HG02759 (cell line): Measurements from ENCODE around the gene RUNX1.

Experiments used
- ATAC-seq: cut with Tn5 transposase; IDR thresholded peaks from one replicate; pipeline ENCODE4 v1.9.1; 2021; ENCODE audit warnings: mild to moderate bottlenecking, moderate library complexity; ENCODE audit not compliant: unreplicated experiment

RUNX1 gene

GRCh38 chr21:34836933-34837505, 212.1 kb downstream of the RUNX1 start:
- no peak for ATAC-seq

DNA sequence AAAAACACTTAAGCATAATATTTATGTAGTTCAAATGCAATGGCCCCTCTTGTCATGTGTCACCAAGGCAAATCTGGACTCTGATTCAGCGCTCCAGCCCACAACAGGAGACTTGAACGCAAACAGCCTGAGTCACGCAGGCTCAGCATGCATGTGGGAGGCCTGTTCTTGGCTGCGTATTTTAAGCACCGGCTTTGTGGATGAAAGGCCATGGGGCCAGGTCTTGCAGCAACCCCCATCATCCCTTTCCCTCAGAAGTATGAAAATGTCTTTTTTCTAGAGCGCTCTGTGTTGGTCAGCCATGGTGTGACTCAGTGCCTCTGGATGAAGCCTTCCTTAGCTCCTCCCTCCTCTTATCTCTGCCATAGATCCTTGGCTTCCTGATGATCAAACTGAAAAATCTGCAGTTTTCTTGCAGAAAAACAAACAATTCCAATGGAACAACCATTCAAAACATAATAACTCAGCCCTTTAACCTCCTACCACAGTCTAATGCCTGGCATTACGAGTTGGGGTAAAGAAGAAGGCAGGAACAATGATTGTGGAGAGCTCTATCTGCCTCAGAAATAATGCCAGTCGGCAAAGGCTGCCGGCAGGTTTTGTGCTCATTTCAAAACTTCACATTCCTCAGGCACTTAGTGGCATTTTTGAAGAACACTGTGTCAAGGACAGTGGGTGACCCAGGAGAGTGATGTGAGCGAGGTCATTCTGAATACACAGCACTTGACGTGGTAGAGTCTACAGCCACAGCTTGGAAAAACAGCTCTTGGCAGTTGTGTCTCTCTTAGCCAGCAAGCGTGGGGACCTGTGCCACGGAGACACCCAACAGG, 212.8 kb downstream of the RUNX1 start:
- no peak for ATAC-seq

DNA sequence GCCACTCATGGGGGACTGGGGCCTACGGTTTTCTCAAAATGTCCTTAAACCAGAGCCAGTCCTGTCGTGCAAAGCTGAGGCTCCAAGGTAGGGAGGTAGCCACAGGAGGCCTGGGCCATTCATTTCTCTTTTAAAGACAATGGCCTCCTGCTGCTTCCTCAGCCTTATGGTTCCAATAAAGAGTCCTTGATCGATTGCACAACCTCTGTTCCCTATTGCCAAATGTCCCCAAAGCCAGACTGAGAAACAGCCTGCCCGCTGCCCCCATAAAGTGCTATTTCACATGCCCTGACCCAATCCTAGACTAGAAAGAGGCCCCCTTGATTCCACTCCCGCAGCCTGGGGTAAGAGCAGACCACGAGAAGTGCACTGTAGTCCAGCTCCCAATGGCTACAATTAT, 213.6 kb downstream of the RUNX1 start:
- ATAC-seq = no peak

- ATAC-seq = no peak
These were observed 214.1 kb downstream of the RUNX1 start for GRCh38 chr21:34834852-34835501.

DNA sequence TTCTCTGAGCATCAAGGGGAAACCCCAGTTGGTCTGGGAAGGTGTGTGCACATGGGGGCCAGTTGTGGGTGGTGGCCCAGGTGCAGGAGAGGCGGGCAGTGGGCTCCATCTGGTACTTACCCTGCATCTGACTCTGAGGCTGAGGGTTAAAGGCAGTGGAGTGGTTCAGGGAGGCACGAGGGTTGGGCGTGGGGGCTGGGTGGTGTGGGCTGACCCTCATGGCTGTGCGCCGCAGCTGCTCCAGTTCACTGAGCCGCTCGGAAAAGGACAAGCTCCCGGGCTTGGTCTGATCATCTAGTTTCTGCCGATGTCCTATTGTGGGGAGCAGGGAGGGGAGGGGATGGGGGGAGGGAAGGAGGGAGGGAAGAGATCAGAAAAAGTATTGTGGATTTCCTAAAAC, 214.8 kb downstream of the RUNX1 start:
- no peak for ATAC-seq

- ATAC-seq = no peak
These were observed 215.6 kb downstream of the RUNX1 start for GRCh38 chr21:34833465-34833864.

- ATAC-seq = no peak
These were observed 218.5 kb downstream of the RUNX1 start for GRCh38 chr21:34830386-34831170.

GRCh38 chr21:34827445-34828235, 221.5 kb downstream of the RUNX1 start:
- ATAC-seq = no peak

- ATAC-seq = no peak
These were observed 222.3 kb downstream of the RUNX1 start for GRCh38 chr21:34826836-34827235.

DNA sequence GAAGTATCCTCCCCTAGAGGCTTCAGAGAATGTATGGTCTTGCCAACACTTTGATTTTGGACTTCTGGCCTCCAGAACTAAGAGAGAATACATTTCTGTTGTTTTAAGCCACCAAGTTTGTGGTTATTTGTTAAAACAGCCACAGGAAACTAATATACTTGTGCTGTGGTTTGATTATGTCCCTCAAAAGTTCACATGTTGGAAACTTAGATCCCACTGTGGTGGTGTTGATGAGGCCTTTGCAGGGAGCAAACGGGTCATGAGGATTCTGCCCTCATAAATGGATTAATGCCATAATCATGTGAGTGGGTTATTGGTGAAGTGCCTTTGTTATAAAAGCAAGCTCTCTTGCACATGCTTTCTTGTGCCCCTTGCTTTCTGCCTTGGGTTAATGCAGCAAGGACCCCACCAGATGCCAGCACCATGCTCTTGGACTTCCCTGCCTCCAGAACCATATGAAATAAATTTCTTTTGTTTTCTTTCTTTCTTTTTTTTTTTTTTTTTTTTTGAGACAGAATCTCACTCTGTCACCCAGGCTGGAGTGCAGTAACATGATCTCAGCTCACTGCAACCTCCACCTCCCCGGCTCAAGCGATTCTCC, 223.1 kb downstream of the RUNX1 start:
- no peak for ATAC-seq

- no peak for ATAC-seq
These were observed 224.0 kb downstream of the RUNX1 start for GRCh38 chr21:34825101-34825500.

DNA sequence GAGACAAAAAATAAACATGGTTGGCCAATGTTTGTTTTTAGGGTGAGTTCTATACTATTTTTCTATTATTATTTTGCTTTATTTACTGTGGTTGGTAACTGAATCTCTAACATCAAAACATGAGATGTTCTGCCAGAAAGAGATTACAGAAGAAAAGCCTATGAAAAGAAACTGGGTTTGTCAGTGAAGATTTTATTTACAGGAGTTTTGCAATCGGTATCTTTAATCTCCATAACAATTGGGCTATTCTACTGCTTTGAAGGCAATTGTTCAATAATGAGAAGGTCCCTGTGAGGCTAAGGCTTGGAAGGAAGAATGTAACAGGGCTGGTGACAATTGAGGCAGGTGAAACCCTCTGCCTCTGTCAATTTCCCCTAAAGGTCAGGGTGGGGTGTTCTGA, 224.8 kb downstream of the RUNX1 start:
- no peak for ATAC-seq

DNA sequence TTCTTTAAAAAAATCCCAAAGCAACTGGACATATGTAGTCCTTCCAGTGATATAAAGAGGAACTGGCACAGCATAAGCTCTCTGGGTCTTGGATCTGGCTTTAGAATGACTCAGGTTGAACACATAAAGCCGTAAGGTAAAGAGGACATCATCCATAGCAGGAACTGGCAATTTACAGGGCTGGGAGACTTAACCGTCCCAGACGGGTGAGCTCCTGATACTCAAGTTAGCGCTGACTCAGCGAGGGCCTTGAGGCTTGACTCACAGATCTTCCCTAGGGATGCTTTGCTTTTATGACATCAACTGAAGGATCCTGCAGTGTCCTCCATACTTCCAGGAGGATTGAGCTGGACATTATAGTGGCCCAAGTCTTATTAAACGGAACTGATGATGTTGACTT, 226.2 kb downstream of the RUNX1 start:
- no peak for ATAC-seq

DNA sequence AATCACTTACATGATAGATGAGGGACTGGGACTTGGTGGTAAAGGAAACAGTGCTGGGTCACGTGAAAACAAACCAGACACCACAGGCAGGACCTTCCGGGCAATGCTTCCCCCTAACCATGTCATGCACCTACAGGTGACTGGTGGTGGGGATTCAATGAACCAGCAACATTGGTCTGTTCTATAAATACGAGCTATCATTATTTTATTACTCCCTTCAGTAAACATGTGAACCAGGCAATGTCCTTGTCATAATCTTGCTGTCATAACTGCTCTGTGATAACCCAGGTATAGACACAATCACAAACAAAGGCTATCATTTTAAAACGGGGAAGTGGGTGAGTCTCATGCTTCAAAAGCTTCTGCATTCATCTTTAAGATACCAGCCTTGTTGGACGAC, 226.9 kb downstream of the RUNX1 start:
- no peak for ATAC-seq

- ATAC-seq = no peak
These were observed 227.4 kb downstream of the RUNX1 start for GRCh38 chr21:34821717-34822116.

DNA sequence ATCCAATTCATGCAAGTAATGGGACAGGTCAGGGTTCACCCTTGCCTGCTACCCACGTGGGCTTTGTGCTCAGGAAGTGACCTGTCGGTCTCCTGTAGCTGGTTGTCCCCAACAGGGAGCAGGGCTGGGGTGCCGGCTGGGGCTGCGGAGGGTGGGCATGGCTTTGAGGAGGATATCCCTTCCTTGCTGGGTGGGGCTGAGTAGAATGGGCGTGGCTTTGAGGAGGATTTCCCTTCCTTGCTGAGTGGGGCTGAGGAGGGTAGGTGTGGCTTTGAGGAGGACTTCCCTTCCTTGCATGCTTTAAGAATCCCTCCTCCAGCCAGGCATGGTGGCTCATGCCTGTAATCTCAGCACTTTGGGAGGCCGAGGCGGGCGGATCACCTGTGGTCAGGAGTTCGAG, 229.1 kb downstream of the RUNX1 start:
- no peak for ATAC-seq

DNA sequence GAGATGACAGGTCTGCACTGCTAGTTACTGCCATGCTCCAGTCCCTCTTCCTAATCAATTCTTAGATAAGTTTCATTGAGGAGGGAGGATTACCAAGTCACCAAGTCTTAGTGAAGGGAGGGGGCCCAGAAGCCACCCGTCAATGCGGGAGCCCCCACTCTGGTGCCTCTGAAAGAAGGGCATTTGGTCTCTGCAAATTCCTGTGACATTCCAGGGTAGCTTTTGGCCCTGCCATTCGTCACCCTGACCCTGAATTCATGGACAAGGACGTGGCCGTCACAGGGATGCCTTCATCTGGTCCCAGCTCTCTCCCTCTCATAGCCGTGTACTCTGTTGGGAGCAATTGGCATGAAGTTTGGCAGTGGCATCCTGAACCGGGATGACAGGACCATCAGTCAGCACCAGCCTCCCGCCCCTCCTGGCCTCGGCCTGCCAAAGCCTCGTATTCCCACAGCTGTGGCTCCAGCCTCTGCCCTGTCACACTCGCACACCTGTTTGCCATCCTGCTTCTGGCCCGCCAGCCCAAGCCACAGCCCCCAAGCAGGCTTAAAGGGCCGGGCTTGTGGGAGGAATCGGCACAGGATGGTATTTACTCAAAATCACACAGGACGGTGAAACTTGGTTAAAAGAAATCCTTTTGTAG, 229.6 kb downstream of the RUNX1 start:
- ATAC-seq = no peak

GRCh38 chr21:34818662-34819158, 230.4 kb downstream of the RUNX1 start:
- no peak for ATAC-seq

GRCh38 chr21:34817821-34818661, 231.1 kb downstream of the RUNX1 start:
- no peak for ATAC-seq
